ENCODE measurements around the gene ATG16L2.

ATG16L2 gene

GRCh38 chr11:72832301-72833082 is 18.3 kb downstream of the ATG16L2 start:
- Mint-ChIP-seq H3K4me3 (no peak overlapping the region), H3K27ac (no peak overlapping the region)

GRCh38 chr11:72833083-72833733 is 19.0 kb downstream of the ATG16L2 start:
- peaks cover 9% of the 10 kb centered on the region for H3K36me3 Mint-ChIP-seq (ENCODE audit: low read depth)
- H3K27me3 Mint-ChIP-seq = no peaks in the 10 kb centered on the region
- ATAC-seq (no peak), DNase-seq (no peak)
- H3K9me3 Mint-ChIP-seq = no peaks in the 10 kb centered on the region
- peaks cover 13% of the 10 kb centered on the region for H3K4me1 Mint-ChIP-seq
- H3K4me3 Mint-ChIP-seq = no peak overlapping the region
- no peak overlapping the region for H3K27ac Mint-ChIP-seq

More at GRCh38 chr11:72832301-72833082, 18.3 kb downstream of the ATG16L2 start:
- no peaks in the 10 kb centered on the region for H3K9me3 Mint-ChIP-seq
- ATAC-seq (no peak), DNase-seq (no peak)
- H3K36me3 Mint-ChIP-seq (ENCODE audit: low read depth) = peaks cover 9% of the 10 kb centered on the region
- peaks cover 14% of the 10 kb centered on the region for H3K4me1 Mint-ChIP-seq
- no peaks in the 10 kb centered on the region for H3K27me3 Mint-ChIP-seq

GRCh38 chr11:72833811-72834493 is 19.7 kb downstream of the ATG16L2 start:
- H3K36me3 Mint-ChIP-seq (ENCODE audit: low read depth) = peaks cover 6% of the 10 kb centered on the region
- no peak overlapping the region for H3K27ac Mint-ChIP-seq
- no peak for ATAC-seq
- H3K9me3 Mint-ChIP-seq = no peaks in the 10 kb centered on the region
- H3K27me3 Mint-ChIP-seq = no peaks in the 10 kb centered on the region
- no peak overlapping the region for H3K4me3 Mint-ChIP-seq
- H3K4me1 Mint-ChIP-seq = peaks cover 15% of the 10 kb centered on the region
- no peak for DNase-seq

- Mint-ChIP-seq H3K36me3 (ENCODE audit: low read depth) (peaks cover 9% of the 10 kb centered on the region), H3K27me3 (no peaks in the 10 kb centered on the region), H3K27ac (peak overlapping the region; percentile 83), H3K9me3 (no peaks in the 10 kb centered on the region), H3K4me3 (no peak overlapping the region), H3K4me1 (peaks cover 15% of the 10 kb centered on the region)
- no peak for ATAC-seq
- DNase-seq = no peak
Measured at GRCh38 chr11:72834905-72835304, 20.7 kb downstream of the ATG16L2 start.

- DNase-seq = no peak
Measured at GRCh38 chr11:72836111-72836510, 21.9 kb downstream of the ATG16L2 start.

GRCh38 chr11:72838691-72839305 is 24.6 kb downstream of the ATG16L2 start:
- Mint-ChIP-seq H3K27ac (no peak overlapping the region), H3K27me3 (no peaks in the 10 kb centered on the region), H3K9me3 (no peaks in the 10 kb centered on the region), H3K36me3 (ENCODE audit: low read depth) (peaks cover 16% of the 10 kb centered on the region), H3K4me3 (no peak overlapping the region), H3K4me1 (peaks cover 13% of the 10 kb centered on the region)
- no peak for ATAC-seq
- DNase-seq = no peak

More at GRCh38 chr11:72836111-72836510, 21.9 kb downstream of the ATG16L2 start:
- H3K4me3 Mint-ChIP-seq = no peak overlapping the region
- no peak overlapping the region for H3K27ac Mint-ChIP-seq
- peaks cover 6% of the 10 kb centered on the region for H3K36me3 Mint-ChIP-seq (ENCODE audit: low read depth)
- no peak for ATAC-seq
- H3K4me1 Mint-ChIP-seq = peaks cover 13% of the 10 kb centered on the region
- H3K9me3 Mint-ChIP-seq = no peaks in the 10 kb centered on the region
- H3K27me3 Mint-ChIP-seq = no peaks in the 10 kb centered on the region

GRCh38 chr11:72840780-72841179 is 26.6 kb downstream of the ATG16L2 start:
- Mint-ChIP-seq H3K4me1 (peaks cover 4% of the 10 kb centered on the region), H3K9me3 (no peaks in the 10 kb centered on the region), H3K36me3 (ENCODE audit: low read depth) (peaks cover 16% of the 10 kb centered on the region), H3K27me3 (no peaks in the 10 kb centered on the region), H3K27ac (no peak overlapping the region), H3K4me3 (no peak overlapping the region)
- DNase-seq (no peak), ATAC-seq (no peak)

GRCh38 chr11:72841397-72841796 is 27.2 kb downstream of the ATG16L2 start:
- no peak overlapping the region for H3K27ac Mint-ChIP-seq
- DNase-seq (no peak), ATAC-seq (no peak)
- H3K4me3 Mint-ChIP-seq = no peak overlapping the region
- H3K27me3 Mint-ChIP-seq = no peaks in the 10 kb centered on the region
- peaks cover 4% of the 10 kb centered on the region for H3K4me1 Mint-ChIP-seq
- H3K9me3 Mint-ChIP-seq = no peaks in the 10 kb centered on the region
- peaks cover 16% of the 10 kb centered on the region for H3K36me3 Mint-ChIP-seq (ENCODE audit: low read depth)

- H3K27me3 Mint-ChIP-seq = no peaks in the 10 kb centered on the region
- no peak for ATAC-seq
- H3K4me1 Mint-ChIP-seq = peaks cover 4% of the 10 kb centered on the region
- H3K9me3 Mint-ChIP-seq = no peaks in the 10 kb centered on the region
- DNase-seq = no peak
- peaks cover 16% of the 10 kb centered on the region for H3K36me3 Mint-ChIP-seq (ENCODE audit: low read depth)
- H3K4me3 Mint-ChIP-seq = no peak overlapping the region
- H3K27ac Mint-ChIP-seq = no peak overlapping the region
Measured at GRCh38 chr11:72842126-72842525, 27.9 kb downstream of the ATG16L2 start.

- Mint-ChIP-seq H3K9me3 (no peaks in the 10 kb centered on the region), H3K4me1 (peaks cover 4% of the 10 kb centered on the region), H3K4me3 (no peak overlapping the region), H3K27ac (no peak overlapping the region), H3K27me3 (no peaks in the 10 kb centered on the region), H3K36me3 (ENCODE audit: low read depth) (peaks cover 16% of the 10 kb centered on the region)
- DNase-seq = no peak
- no peak for ATAC-seq
Measured at GRCh38 chr11:72842653-72843330, 28.6 kb downstream of the ATG16L2 start.

- no peak overlapping the region for H3K4me3 Mint-ChIP-seq
- peaks cover 5% of the 10 kb centered on the region for H3K4me1 Mint-ChIP-seq
- H3K9me3 Mint-ChIP-seq = no peaks in the 10 kb centered on the region
- no peaks in the 10 kb centered on the region for H3K27me3 Mint-ChIP-seq
- peaks cover 18% of the 10 kb centered on the region for H3K36me3 Mint-ChIP-seq (ENCODE audit: low read depth)
- H3K27ac Mint-ChIP-seq = peak overlapping the region; percentile 67
- ATAC-seq (no peak), DNase-seq (no peak)
Measured at GRCh38 chr11:72844356-72844755, 30.1 kb downstream of the ATG16L2 start.

- Mint-ChIP-seq H3K4me3 (no peak overlapping the region), H3K4me1 (peaks cover 5% of the 10 kb centered on the region), H3K27ac (no peak overlapping the region), H3K9me3 (no peaks in the 10 kb centered on the region), H3K36me3 (ENCODE audit: low read depth) (peaks cover 5% of the 10 kb centered on the region), H3K27me3 (no peaks in the 10 kb centered on the region)
- no peak for DNase-seq
- no peak for ATAC-seq
Measured at GRCh38 chr11:72848846-72849466, 34.7 kb downstream of the ATG16L2 start.

GRCh38 chr11:72850832-72851231 is 36.6 kb downstream of the ATG16L2 start:
- ATAC-seq (no peak), DNase-seq (no peak)
- H3K9me3 Mint-ChIP-seq = no peaks in the 10 kb centered on the region
- H3K27me3 Mint-ChIP-seq = no peaks in the 10 kb centered on the region
- H3K36me3 Mint-ChIP-seq (ENCODE audit: low read depth) = peaks cover 5% of the 10 kb centered on the region
- no peak overlapping the region for H3K27ac Mint-ChIP-seq
- no peak overlapping the region for H3K4me3 Mint-ChIP-seq
- peaks cover 5% of the 10 kb centered on the region for H3K4me1 Mint-ChIP-seq

- H3K36me3 Mint-ChIP-seq (ENCODE audit: low read depth) = peaks cover 5% of the 10 kb centered on the region
- ATAC-seq = no peak
Measured at GRCh38 chr11:72851726-72852125, 37.5 kb downstream of the ATG16L2 start.

More at GRCh38 chr11:72851726-72852125, 37.5 kb downstream of the ATG16L2 start:
- Mint-ChIP-seq H3K4me3 (no peak overlapping the region), H3K9me3 (no peaks in the 10 kb centered on the region), H3K27ac (no peak overlapping the region), H3K4me1 (peaks cover 5% of the 10 kb centered on the region), H3K27me3 (no peaks in the 10 kb centered on the region)
- DNase-seq = no peak
